GM12873 (cell line): ENCODE results near the gene STAC3.

ENCODE experiments used
- CTCF ChIP-seq: IDR thresholded peaks from 2 replicates; pipeline ENCODE4 v1.5.1; 2012; ENCODE audit warnings: low read depth, mild to moderate bottlenecking, moderate library complexity, low read length, control low read depth; ENCODE audit not compliant: insufficient read depth; ENCODE audit errors: missing control alignments

Gene STAC3

GRCh38 chr12:57205931-57206330, 45.1 kb downstream of the STAC3 start:
- TF ChIP-seq CTCF: no peak

GRCh38 chr12:57205186-57205585, 45.8 kb downstream of the STAC3 start:
- TF ChIP-seq CTCF: no peak

GRCh38 chr12:57204454-57204853, 46.5 kb downstream of the STAC3 start:
- no peak for TF ChIP-seq CTCF

- no peak for TF ChIP-seq CTCF
Measured at GRCh38 chr12:57203791-57204190, 47.2 kb downstream of the STAC3 start.

GRCh38 chr12:57203201-57203600, 47.8 kb downstream of the STAC3 start:
- no peak for TF ChIP-seq CTCF

GRCh38 chr12:57202321-57202720, 48.7 kb downstream of the STAC3 start:
- TF ChIP-seq CTCF: no peak

DNA sequence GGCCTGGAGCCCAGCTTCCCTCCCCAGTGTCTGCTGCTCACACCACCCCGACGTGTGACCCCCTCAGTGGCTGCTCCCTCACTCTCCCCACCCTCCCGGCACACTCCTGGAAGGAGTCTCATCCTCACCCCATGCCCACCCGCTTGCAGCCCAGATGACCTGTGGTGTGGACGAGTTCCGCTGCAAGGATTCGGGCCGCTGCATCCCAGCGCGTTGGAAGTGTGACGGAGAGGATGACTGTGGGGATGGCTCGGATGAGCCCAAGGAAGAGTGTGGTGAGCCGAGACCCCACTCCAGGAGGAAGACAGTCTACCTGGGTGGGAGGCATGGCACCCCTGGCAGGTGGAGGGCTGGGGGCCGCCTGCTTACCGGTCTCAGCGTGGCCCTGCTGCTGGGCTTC, 49.4 kb downstream of the STAC3 start:
- TF ChIP-seq CTCF: no peak
